ENCODE results near the gene ATP12A.
A peak's percentile ranks its signal among the peaks of the same experiment; 100 is the strongest.
"Not testable (repeated sequence)": the region's sequence is repeated elsewhere in the genome, so short reads cannot be mapped to it uniquely, and the experiment has no call there.

The ATP12A gene

DNA sequence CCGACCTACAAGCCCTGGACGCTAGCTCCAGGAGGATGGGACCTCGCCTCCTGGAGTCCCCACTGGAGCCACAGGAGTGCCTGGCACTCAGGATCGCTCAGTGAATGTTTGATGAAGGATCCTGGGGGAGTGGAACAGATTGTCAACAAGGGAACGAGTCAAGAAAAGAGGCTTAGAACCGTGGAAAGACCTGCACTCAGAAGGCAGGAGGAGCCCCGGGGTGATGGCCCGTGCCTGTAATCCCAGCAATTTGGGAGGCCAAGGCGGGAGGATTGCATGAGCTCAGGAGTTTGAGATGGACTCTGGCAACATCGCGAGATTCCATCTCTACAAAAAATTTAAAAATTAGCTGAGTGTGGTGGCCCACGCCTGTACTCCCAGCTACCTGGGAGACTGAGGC is 38.9 kb downstream of the ATP12A start:
- DNase-seq (ENCODE audit: low read depth) = no peak
- TF ChIP-seq, protein P1, sequence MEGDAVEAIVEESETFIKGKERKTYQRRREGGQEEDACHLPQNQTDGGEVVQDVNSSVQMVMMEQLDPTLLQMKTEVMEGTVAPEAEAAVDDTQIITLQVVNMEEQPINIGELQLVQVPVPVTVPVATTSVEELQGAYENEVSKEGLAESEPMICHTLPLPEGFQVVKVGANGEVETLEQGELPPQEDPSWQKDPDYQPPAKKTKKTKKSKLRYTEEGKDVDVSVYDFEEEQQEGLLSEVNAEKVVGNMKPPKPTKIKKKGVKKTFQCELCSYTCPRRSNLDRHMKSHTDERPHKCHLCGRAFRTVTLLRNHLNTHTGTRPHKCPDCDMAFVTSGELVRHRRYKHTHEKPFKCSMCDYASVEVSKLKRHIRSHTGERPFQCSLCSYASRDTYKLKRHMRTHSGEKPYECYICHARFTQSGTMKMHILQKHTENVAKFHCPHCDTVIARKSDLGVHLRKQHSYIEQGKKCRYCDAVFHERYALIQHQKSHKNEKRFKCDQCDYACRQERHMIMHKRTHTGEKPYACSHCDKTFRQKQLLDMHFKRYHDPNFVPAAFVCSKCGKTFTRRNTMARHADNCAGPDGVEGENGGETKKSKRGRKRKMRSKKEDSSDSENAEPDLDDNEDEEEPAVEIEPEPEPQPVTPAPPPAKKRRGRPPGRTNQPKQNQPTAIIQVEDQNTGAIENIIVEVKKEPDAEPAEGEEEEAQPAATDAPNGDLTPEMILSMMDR (IDR thresholded peaks at IDR 0.05; ENCODE audit: low read depth, low read length, missing control alignments) = no peak
- no peak overlapping the region for H3K4me3 ChIP-seq (ENCODE audit: low read depth, low read length)

DNA sequence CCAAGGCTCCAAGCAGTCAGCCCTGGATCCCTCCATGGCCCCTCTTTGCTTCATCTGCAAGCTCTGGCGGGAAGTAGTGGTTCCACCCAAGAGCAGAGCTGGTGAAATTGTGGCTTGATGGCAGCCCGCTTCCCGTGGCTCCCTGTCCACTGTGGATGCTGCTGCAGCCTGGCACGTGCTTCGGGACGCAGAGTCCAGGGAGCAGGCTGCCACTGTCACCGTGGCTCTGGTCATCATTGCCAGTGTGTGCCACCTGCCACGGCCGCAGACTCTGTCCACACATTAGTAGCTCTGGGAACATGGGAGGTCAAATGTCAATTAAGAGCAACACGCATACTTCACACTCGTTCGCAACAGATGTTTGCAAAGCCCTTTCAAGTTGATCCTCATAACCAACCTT is 43.0 kb downstream of the ATP12A start:
- H3K4me3 ChIP-seq (ENCODE audit: low read depth, low read length) = no peak overlapping the region
- DNase-seq (ENCODE audit: low read depth) = no peak
- TF ChIP-seq, protein P1 (IDR thresholded peaks at IDR 0.05; ENCODE audit: low read depth, low read length, missing control alignments) = no peak

DNA sequence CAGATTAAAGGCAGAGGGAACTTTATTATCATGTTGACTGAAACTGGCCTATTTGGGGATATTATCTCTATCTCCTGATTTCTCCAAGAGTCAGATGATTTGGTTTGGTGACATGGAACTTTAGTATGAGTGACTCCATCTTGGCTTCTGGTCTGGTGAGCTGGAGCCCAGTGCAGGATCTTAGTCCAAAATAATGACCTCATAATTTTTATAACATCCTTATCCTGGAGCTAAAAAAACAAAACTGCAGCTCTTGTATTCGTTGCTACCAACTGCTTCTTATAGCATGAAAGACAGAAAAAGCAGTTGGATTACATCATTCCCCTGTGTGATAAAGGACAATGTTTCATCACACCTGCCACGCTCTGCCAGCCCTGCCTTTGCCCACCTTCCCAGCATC is 44.5 kb downstream of the ATP12A start:
- H3K4me3 ChIP-seq (ENCODE audit: low read depth, low read length) = no peak overlapping the region
- TF ChIP-seq, protein P1 (IDR thresholded peaks at IDR 0.05; ENCODE audit: low read depth, low read length, missing control alignments) = no peak

DNA sequence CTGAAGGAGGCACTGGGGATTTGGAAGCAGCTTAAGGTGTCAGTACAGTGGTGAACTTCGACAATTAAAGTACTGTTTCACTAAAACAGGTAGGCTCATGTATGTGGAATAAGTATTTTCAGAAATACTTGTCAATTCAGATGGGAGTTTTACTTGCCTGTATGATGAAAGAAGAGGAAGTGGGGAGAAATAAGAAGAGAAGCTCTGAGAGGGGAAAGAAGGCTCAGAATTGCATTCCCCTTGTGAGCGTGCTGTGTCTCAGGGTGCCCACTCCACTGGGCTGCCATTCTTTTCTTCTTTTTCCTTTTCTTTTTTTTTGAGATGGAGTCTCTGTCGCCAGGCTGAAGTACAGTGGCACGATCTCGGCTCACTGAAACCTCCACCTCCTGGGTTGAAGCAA is 45.2 kb downstream of the ATP12A start:
- no peak overlapping the region for H3K4me3 ChIP-seq (ENCODE audit: low read depth, low read length)
- no peak for DNase-seq (ENCODE audit: low read depth)
- TF ChIP-seq, protein P1 (IDR thresholded peaks at IDR 0.05; ENCODE audit: low read depth, low read length, missing control alignments) = no peak

More for the DNA sequence above, 44.5 kb downstream of the ATP12A start:
- DNase-seq (ENCODE audit: low read depth) = no peak

DNA sequence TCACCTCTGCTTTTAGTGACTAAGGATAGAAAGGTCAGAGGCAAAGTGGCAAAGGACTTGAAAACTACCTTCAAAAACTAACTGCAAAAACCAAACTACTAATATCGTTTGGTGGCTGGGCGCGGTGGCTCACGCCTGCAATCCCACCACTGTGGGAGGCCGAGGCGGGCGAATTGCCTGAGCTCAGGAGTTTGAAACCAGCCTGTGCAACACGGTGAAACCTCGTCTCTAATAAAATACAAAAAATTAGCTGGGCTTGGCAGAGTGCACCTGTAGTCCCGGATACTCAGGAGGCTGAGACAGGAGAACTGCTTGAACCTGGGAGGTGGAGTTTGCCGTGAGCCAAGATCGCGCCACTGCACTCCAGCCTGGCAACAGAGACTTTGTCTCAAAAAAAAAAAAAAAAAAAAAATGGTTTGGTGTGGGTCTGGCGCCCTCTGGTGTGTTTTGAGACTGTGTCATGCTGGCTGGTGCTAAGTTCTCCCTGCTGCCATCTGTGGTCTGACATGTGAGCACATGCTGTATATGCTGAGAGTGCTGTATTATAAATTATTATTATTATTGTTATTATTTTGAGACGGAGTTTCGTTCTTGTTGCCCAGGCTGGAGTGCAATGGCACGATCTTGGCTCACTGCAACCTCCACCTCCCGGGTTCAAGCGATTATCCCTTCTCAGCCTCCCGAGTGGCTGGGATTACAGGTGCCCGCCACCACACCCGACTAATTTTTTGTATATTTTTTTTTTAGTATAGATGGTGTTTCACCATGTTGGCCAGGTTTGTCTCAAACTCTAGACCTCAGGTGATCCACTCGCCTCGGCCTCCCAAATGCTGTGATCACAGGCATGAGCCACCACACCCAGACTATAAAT is 47.8 kb downstream of the ATP12A start:
- peak; percentile 73 for DNase-seq (ENCODE audit: low read depth)
- no peak overlapping the region for H3K4me3 ChIP-seq (ENCODE audit: low read depth, low read length)
- TF ChIP-seq, protein P1 (IDR thresholded peaks at IDR 0.05; ENCODE audit: low read depth, low read length, missing control alignments) = peak; percentile 79

DNA sequence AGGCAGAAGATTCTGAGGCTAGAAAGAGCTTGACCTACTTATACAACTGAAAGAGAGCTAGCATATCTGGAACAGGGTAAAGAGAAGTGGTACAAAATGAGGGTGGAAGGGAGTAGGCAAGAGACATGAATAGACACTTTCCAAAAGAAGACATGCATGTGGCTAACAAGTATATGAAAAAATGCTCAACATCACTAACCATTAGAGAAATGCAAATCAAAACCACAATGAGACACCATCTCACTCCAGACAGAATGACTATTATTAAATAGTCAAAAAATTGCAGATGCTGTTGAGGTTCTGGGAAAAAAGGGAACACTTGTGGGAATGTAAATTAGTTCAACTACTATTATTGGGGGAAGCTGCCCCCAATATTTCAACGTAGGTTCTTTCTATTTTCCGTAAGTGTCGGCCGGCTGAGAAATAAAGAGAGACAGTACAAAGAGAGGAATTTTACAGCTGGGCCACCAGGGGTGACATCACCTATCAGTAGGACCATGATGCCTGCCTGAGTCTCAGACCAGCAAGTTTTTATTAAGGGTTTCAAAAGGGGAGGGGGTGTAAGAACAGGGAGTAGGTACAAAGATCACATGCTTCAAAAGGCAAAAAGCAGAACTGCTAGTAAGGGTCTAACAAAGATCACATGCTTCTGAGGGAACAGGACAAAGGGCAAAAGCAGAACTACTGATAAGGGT is 50.8 kb downstream of the ATP12A start:
- not testable (repeated sequence) for H3K4me3 ChIP-seq (ENCODE audit: low read depth, low read length)
- peak; percentile 62 for DNase-seq (ENCODE audit: low read depth)

DNA sequence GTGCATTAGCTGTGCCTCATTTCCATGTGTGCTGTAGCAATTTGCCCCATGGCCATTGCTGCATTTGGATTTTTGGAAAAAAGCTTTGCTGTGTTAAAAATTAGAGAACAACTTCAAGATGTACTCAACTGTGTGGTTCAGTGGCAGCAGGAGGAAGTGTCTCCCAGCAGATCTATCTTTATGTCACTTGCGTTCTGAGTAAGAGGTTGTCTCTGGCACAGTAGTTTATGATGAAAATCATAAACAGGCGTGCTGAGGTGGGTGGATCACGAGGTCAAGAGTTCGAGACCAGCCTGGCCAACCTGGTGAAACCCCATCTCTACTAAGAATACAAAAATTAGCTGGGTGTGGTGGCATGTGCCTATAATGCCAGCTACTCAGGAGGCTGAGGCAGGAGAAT is 54.7 kb downstream of the ATP12A start:
- DNase-seq (ENCODE audit: low read depth) = no peak
- H3K4me3 ChIP-seq (ENCODE audit: low read depth, low read length) = no peak overlapping the region
- TF ChIP-seq, protein P1 (IDR thresholded peaks at IDR 0.05; ENCODE audit: low read depth, low read length, missing control alignments) = no peak
